GM21515 (cell line): ENCODE results near the gene TRAF7.

Experiments used
- ATAC-seq: cut with Tn5 transposase; IDR thresholded peaks from one replicate; pipeline ENCODE4 v1.9.1; 2021; ENCODE audit not compliant: unreplicated experiment

Gene TRAF7

GRCh38 chr16:2180962-2181923, 25.7 kb downstream of the TRAF7 start:
- no peak for ATAC-seq

DNA sequence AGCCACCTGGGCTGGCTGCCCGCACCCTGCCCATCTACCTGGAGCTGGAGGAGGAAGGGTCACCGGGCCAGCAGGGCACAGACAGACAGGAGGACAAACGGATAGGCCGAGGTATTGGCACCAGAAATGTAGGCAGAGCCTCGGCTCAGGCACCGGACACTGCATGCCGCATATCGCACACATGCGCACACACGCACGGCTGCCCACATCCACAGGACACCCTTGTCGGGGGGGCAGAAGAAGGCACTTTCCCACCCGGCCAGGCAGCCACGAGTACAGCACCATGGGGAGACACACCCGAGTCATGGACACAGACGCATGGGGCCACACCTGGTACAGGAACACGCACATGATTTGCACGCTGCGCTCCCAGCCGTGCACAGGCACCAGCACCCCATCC, 26.4 kb downstream of the TRAF7 start:
- ATAC-seq = no peak

DNA sequence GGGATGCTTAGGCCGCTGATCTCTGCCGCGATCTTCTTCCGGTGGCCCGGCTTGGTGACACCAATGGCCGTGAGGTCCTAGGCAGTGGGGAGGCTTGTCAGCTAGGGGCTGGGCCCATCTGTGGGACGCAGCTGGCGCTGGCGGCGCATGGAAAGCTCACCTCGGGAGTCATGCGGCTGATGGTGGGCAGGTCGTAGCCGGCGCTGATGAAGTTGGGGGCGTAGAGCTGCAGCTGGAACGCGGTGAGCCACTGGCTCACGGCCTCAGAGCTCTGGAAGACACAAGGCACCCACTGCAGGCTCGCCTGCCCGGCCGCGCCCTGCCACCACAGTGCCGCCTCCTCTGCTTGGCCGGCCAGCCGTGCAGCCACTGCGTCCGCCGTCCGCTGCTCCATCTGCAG, 28.1 kb downstream of the TRAF7 start:
- ATAC-seq = no peak

DNA sequence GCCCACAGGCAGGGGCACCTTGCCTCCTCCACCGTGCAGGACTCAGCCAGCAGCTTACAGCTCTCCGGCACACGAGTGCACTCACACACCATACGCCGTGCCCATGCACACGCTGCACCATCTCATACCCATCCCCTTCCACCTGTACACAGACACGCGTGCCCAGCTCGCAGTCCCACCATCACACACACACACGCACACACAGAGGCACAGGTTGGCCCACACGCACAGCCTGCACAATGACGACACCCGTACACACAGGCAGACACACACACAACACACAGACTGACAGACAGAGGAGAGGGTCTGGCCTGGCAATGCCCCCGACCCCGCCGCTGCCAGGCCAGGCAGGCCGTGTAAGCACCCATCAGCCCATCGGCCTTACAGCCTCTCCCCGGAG, 28.8 kb downstream of the TRAF7 start:
- no peak for ATAC-seq

DNA sequence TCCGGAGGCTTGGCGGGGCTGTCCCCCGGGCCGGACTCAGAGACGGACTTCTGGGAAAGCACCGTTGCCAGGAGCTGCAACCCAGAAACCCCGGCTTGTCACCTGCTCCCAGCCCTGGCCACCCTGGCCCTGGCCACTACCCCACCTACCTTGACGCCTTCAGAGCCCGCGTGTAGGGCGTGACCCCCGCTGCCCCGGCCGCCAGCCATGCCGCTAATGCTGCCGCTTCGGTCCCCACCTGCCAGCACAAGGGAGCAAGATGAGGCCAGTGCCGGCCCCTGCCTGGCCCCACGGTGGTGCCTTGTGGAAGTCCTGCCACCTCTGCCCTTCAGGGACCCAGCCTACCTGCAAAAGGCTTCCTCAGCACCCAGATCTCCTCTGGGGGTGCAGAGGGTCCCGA, 29.4 kb downstream of the TRAF7 start:
- ATAC-seq = no peak

DNA sequence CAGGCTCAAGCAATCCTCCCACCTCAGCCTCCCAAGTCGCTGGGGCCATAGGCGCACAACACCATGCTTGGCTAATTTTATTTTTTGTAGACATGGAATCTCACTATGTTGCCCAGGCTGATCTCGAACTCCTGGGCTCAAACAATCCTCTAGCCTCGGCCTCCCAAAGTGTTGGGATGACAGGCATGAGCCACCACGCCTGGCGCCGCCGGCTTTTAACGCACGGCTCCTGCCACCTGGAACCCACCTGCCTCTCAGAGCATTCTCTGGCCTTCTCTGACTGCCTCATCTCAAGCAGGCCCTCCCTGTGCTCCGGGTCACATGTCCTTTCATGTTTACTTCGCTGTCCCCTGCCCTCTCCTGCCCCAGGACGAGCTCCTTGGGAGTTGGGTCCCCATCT, 30.5 kb downstream of the TRAF7 start:
- no peak for ATAC-seq

DNA sequence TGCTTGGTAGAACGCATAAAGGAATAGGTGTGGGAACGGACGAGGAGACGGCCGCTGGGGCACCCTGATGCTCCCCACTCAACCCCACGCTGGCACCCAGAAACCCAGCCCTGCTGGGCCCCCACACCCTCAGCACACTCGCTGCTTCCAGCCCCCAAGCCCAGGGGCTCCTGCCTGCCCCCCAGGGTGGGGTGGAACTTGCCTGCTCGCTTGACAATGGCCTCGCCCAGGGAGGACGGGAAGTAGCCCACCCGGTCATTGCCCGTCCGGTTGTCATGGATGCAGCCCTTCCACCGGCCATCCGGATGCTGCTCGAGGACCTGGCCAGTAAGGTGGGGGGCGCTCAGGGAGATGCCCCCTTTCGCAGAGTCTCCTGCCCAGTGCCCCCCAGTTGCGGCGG, 30.9 kb downstream of the TRAF7 start:
- no peak for ATAC-seq

GRCh38 chr16:2187212-2187611, 31.6 kb downstream of the TRAF7 start:
- ATAC-seq = no peak

- ATAC-seq = no peak
Observed at GRCh38 chr16:2188395-2188794, 32.8 kb downstream of the TRAF7 start.

DNA sequence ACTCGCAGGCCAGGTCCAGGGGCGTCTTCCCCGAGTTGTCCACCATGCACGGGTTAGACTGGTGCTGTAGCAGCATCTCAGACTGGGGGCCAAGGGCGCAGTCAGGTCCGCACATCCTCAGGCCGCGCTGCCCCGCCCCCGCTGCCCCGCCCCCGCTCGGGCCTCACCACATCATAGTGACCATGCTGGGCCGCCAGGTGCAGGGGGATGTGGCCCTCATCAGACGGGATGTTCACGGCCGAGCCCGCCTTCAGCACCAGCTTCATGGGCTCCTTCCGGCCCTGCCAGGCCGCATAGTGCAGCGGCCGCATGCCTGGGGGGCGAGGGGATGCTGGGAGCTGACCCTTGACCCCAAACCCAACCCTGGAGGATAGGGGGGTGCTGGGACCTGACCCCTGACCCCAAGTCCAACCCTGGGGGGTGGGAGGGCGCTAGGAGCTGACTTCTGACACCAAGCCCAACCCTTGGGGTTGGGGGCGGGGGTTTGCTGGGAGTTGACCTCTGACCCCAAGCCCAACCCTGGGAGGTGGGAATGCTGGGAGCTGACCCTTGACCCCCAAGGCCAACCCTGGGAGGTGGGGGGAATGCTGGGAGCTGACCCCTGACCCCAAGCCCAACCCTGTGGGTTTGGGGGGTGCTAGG, 33.8 kb downstream of the TRAF7 start:
- ATAC-seq = no peak

GRCh38 chr16:2190002-2190658, 34.5 kb downstream of the TRAF7 start:
- ATAC-seq = no peak

- ATAC-seq = no peak
Observed at GRCh38 chr16:2190659-2191445, 35.3 kb downstream of the TRAF7 start.

DNA sequence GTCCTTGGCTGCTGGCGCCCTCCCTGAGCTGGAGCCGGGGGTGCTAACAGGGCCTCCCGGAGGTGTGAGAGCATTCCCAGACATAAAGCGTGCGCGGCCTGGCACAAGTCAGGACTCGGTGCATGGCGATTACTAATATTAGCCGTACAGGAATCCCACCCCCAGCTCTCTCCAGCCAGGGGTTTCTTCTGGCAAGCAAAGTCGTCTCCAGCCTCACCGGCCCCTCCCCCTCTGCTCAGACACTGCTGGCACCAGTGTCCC, 35.8 kb downstream of the TRAF7 start:
- no peak for ATAC-seq

DNA sequence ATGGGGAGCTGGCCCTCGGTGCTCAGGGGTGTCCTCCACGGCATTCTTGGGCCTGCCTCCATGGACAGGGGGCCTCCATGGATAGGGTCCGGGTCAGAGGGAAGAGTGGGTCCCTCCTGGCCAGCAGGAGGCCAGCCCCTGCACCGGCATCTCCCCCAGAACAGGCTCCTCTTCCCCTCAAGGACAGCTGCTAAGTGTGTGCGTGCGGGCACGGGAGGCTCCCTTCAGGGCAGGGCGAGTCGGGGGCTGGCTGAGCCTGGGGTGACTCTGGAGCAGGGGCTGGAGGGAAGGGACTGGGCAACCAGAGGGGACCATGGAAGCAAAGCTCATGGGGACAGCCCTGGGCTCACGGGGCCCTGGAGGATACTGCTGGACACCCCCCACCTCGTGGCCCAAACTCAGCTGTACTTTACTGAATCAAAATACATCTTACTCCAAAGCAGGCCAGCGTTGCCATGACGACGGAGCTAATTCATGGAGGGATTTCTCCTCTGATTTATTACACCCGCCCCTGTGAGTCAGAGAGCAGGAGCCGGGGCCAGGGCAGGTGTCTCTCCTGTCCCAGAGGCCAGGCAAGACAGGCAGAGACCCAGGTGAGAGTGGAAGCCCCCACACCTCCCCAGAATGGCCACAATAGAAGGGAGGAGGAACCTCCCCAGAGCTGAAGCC, 38.7 kb downstream of the TRAF7 start:
- ATAC-seq = no peak

DNA sequence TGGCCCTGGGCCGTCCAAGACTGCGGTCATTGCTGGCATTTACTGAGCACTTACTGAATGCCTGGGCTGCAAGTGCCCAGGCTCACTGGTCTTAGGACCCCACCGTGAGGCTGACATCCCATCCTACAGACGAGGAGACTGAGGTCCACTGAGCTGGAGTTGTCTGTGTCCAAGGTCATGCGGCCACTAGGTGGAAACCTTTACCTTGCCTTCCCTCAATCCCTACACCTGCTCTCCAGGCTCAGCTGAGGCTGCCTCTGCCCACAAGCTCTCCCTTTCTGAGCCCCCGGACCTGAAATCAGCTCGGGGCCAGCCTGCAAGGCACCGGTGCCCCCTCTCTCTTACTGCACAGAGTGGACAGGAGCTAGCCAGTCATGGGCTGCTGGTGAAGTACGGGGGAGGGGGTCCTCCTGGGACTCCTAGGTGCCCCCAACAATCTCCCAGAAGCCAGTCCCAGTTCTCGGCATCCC, 39.3 kb downstream of the TRAF7 start:
- ATAC-seq = no peak

DNA sequence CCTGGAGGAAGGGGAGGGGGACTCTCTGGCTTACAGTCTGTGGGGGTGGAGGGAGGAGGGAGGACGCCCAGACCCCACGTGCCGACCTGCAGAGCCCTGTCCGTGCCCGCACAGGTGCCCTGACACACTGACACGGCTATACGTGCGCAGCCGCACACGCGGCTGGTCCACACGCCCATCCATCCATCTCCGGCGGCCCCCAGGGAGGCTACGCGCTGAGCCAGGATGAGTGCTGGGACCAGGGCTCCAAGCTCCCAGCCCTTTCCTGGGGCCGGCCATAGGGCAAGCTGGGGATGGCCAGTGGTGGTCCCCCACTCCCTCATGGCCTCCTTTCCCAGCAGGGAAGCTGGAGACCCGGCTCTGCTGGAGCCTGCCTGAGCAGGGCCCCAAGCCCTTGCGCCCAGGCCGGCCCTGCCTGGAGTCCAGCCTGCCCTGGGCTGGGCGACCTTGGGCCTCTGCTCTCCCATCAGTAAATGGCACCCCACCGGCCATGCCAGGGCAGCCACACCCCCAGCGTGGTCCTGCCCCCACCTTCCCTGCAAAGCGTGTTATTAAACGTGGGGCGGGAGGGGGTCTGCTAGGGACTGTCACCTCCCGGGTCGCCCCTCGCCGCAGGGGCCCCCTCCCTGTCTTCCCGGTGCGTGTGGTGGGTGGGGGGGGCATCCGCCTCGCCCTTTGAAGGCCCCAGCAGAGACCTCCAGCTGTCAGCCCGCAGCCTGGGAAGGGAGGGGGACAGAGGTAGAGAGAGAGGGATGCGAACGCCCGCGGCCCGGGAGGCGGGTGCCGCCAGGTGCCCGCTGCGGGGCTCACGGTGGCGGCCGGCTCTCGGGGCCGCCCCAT, 40.0 kb downstream of the TRAF7 start:
- ATAC-seq = no peak

GRCh38 chr16:2196162-2196980, 40.8 kb downstream of the TRAF7 start, which contains the start of gene CASKIN1:
TSS of gene CASKIN1 (minus strand) at chr16:2196605. CDS start at chr16:2196432, 173 bp downstream.
- no peak for ATAC-seq

- ATAC-seq = no peak
Observed at GRCh38 chr16:2196981-2197511, 41.5 kb downstream of the TRAF7 start.

DNA sequence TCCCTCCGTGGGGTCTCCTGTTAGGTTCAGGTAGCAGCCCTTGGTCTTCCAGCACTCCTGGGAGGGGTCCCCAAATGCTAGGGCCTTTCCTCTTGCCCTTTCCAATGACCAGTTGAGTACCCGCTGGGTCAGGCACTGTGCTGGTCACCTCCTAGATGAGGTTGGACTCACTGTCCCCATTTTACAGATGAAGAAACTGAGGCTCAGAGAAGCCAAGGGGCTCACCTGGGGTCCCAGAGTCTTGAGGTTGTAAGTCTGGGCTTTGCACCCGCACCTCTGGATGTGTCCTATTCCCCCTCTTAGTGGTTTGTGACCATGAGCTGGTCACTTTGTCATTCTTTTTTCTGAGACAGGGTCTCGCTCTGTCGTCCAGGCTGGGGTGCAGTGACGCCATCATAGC, 42.2 kb downstream of the TRAF7 start:
- no peak for ATAC-seq
